DOHH2 (cell line): ENCODE measurements around the gene PSMC5.

Source experiments
- H3F3A ChIP-seq: fragments of 200-600 bp; sonication (generic), shearing (Covaris generic); 2 replicates; pipeline ENCODE4 v1.6.0; 2016; ENCODE audit warnings: antibody characterized with exemption, mild to moderate bottlenecking; ENCODE audit not compliant: control insufficient read depth, insufficient read depth
- H3K27ac ChIP-seq: fragments of 200-600 bp; sonication (generic); 2 replicates; pipeline ENCODE4 v1.5.1; 2014; ENCODE audit warnings: low read depth, mild to moderate bottlenecking, low read length, moderate library complexity
- H3K27me3 ChIP-seq: fragments of 200-600 bp; sonication (generic); 2 replicates; pipeline ENCODE4 v1.6.1; 2014; ENCODE audit warnings: mild to moderate bottlenecking, low read length, mixed read lengths; ENCODE audit not compliant: control insufficient read depth
- H3K36me3 ChIP-seq: fragments of 200-600 bp; sonication (generic); 2 replicates; pipeline ENCODE4 v1.6.1; 2014; ENCODE audit warnings: mild to moderate bottlenecking, low read length, moderate library complexity, mixed read lengths; ENCODE audit not compliant: control insufficient read depth
- H3K4me1 ChIP-seq: fragments of 200-600 bp; sonication (generic); 2 replicates; pipeline ENCODE4 v1.6.1; 2014; ENCODE audit warnings: mild to moderate bottlenecking, low read length, mixed read lengths; ENCODE audit not compliant: control insufficient read depth
- H3K4me2 ChIP-seq: fragments of 200-600 bp; sonication (generic); 2 replicates; pipeline ENCODE4 v1.6.0; 2014; ENCODE audit warnings: mild to moderate bottlenecking, low read length, moderate library complexity
- H3K4me3 ChIP-seq: fragments of 200-600 bp; sonication (generic); 2 replicates; pipeline ENCODE4 v1.5.1; 2014; ENCODE audit warnings: mild to moderate bottlenecking, low read length, mixed read lengths
- H3K79me2 ChIP-seq: fragments of 200-600 bp; sonication (generic); 2 replicates; pipeline ENCODE4 v1.6.1; 2014; ENCODE audit warnings: mild to moderate bottlenecking, low read length, mixed read lengths; ENCODE audit not compliant: control insufficient read depth
- H3K9me2 ChIP-seq: fragments of 200-600 bp; sonication (generic); replicated peaks from 2 replicates; pipeline ENCODE4 v1.6.1; 2014; ENCODE audit warnings: mild to moderate bottlenecking, low read length, mixed read lengths; ENCODE audit not compliant: control insufficient read depth
- H3K9me3 ChIP-seq: fragments of 200-600 bp; sonication (generic); 2 replicates; pipeline ENCODE4 v1.6.1; 2014; ENCODE audit warnings: antibody characterized with exemption, low read length, mixed read lengths; ENCODE audit not compliant: control insufficient read depth, insufficient read depth
- H4K20me1 ChIP-seq: fragments of 200-600 bp; sonication (generic); 2 replicates; pipeline ENCODE4 v1.6.0; 2014; ENCODE audit warnings: low read depth, mild to moderate bottlenecking, antibody characterized with exemption, low read length, moderate library complexity; ENCODE audit not compliant: control insufficient read depth, insufficient read depth
- CTCF ChIP-seq: fragments of 200-600 bp; sonication (generic); IDR thresholded peaks from one replicate; pipeline ENCODE4 v1.5.1; 2014; ENCODE audit warnings: antibody characterized with exemption, mild to moderate bottlenecking, low read depth, low read length; ENCODE audit not compliant: poor library complexity, severe bottlenecking
- EZH2phosphoT487 ChIP-seq: fragments of 200-600 bp; sonication (generic); IDR thresholded peaks from 2 replicates; pipeline ENCODE4 v1.6.1; 2017; ENCODE audit warnings: borderline replicate concordance, mild to moderate bottlenecking, antibody characterized with exemption, low read length, moderate library complexity, mixed read lengths

Gene PSMC5

GRCh38 chr17:63819585-63820537 lies 7.4 kb upstream of the PSMC5 start:
- no peaks in the 10 kb centered on the region for H3K9me3 ChIP-seq
- no peak overlapping the region for H3K4me2 ChIP-seq
- H3K4me3 ChIP-seq = no peak overlapping the region
- peaks cover 98% of the 10 kb centered on the region for H3K36me3 ChIP-seq
- H4K20me1 ChIP-seq = peaks cover 6% of the 10 kb centered on the region; the same call in 1 of the 2 replicates
- no peaks in the 10 kb centered on the region for H3K27me3 ChIP-seq
- no peak overlapping the region for H3K27ac ChIP-seq
- H3F3A ChIP-seq = peaks cover 34% of the 10 kb centered on the region
- peaks cover 16% of the 10 kb centered on the region for H3K4me1 ChIP-seq
- TF ChIP-seq EZH2phosphoT487 = no peak
- no peak for TF ChIP-seq CTCF
- no peaks in the 10 kb centered on the region for H3K9me2 ChIP-seq
- peaks cover 40% of the 10 kb centered on the region for H3K79me2 ChIP-seq

- peaks cover 34% of the 10 kb centered on the region for H3F3A ChIP-seq
- H3K4me1 ChIP-seq = peaks cover 26% of the 10 kb centered on the region
- peaks cover 6% of the 10 kb centered on the region; the same call in 1 of the 2 replicates for H4K20me1 ChIP-seq
- H3K4me3 ChIP-seq = no peak overlapping the region
- no peaks in the 10 kb centered on the region for H3K27me3 ChIP-seq
- no peaks in the 10 kb centered on the region for H3K9me2 ChIP-seq
- H3K36me3 ChIP-seq = peaks cover 96% of the 10 kb centered on the region
- TF ChIP-seq EZH2phosphoT487 (no peak), CTCF (no peak)
- H3K27ac ChIP-seq = no peak overlapping the region
- no peak overlapping the region for H3K4me2 ChIP-seq
- H3K9me3 ChIP-seq = no peaks in the 10 kb centered on the region
- H3K79me2 ChIP-seq = peaks cover 52% of the 10 kb centered on the region
Observed at GRCh38 chr17:63820963-63821561, 6.2 kb upstream of the PSMC5 start.

- Histone ChIP-seq H3K79me2 (peaks cover 59% of the 10 kb centered on the region), H3K27ac (0 out of 2 replicates have a peak overlapping the region, but pooled peaks have one; percentile 8), H3F3A (peaks cover 26% of the 10 kb centered on the region), H3K36me3 (peaks cover 93% of the 10 kb centered on the region), H3K4me2 (no peak overlapping the region), H4K20me1 (peaks cover 6% of the 10 kb centered on the region; the same call in 1 of the 2 replicates), H3K4me3 (no peak overlapping the region), H3K27me3 (no peaks in the 10 kb centered on the region), H3K9me3 (no peaks in the 10 kb centered on the region), H3K9me2 (no peaks in the 10 kb centered on the region), H3K4me1 (peaks cover 27% of the 10 kb centered on the region)
- no peak for TF ChIP-seq CTCF
- TF ChIP-seq EZH2phosphoT487 = no peak
Observed at GRCh38 chr17:63821804-63822203, 5.4 kb upstream of the PSMC5 start.
